Endothelial cell of hepatic sinusoid (primary cell): Measurements from ENCODE around the gene STAT3.
"Not testable (repeated sequence)": the region's sequence is repeated elsewhere in the genome, so short reads cannot be mapped to it uniquely, and the experiment has no call there.

Experiments used
- in situ Hi-C: cut with HindIII; loops from 2 replicates; pipeline ENCODE4 v1.10.0; 2017; ENCODE audit warnings: low sequenced_read_pairs

The STAT3 gene

DNA sequence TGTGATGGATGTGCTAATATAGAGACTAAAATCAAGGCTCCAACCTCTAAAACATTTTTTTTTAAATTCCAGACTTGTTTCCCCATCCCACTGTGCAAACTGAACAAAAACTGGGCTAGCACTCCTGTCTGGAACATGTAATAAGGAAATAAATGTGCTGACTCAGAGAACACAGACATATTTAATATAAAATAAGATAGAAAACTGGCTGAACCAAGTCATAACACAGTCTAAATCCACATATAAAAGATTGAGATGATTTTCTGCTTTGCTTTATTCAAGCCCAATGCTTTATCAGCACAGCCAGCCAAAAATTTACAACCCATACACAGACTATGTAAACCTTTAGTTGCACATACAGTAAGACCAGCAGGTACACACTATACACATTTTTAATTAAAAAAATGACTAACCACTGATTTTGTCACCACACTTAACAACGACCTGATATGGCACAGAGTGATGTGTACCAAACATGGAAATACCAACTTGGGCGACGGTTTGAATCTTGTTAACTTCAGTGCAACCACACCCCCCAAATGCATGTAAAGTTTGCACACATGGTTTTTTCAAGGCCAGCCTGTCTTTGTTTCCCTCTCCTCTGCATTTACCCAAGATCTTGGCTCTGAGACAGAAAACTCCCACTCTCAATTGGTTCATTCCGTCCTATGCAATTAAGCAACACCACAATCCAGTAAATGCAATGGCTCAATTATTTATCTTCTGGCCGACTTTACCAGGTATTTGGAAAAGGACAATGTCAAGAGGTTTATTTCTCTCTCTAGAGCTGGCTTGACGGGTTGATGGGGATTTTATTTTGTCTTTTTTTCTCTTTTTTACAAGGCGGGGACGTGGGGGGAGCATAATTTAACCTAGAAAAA lies 1.2 kb downstream of the STAT3 start:
- in situ Hi-C loops = no loop called here

DNA sequence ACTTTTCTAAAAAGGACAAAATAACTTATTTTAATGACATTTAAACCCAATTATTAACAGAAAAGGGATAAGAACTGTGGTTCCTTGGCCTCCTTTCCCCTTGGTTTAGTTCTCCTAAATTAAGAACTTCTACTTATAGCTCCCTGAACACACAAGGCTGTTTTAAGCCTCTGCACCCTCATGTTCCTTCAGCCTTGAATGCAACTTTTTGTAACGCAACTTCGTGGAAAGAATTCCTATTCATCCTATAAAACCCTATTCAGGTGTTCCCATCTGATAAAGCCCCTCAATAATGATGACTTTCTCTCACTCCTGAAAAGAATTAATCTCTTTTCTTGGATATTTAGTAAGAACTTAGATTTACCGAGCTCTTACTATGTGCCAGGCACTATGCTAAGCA lies 6.3 kb downstream of the STAT3 start:
- in situ Hi-C loops = no loop called here

DNA sequence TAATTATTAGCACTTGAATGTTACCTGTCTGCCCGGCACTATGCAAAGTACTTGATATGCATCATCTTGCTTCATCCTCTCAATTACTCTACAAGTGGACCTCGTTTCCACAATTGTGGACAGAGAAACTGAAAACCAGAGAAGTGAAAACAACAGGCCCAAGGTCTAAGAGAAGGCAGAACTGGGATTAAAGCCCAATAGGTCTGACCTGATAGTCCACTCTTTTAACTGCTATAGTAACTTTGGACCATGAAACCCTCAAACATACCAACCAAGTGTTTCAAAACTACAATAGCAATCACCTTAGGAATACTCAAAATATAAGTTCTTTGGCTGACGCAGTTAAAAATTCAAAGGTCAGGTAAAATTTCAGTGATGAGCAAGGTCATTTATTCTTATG lies 7.3 kb downstream of the STAT3 start:
- in situ Hi-C loops = no loop called here

DNA sequence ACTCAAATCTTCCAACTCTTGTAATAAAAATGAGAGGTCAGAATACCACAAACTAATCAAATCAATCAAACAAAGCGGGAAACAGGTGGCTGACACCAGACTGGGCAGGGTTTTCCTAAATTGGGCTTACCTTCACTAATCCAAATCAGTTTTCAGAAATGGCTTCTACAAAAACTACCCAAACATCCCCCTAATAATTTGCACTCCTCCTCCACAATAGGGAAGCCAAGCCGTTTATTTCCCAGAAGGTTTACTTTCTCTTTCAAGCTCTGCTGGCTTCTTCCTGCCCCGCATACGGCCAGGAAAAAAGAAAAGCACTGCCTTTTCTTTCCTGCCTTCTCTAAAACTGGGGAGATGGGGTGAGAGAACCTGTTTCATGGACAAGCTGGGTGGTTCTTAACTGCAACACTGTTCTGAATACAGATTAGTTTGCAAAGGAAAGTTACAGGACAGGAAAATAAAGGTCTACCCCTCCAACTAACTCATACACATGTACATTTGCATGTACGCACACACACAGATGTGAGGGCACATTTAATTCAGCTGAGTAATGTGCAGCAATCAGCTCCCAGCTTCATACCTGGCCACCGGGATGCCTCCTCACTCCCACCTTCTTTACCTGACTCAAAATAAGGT lies 9.2 kb downstream of the STAT3 start:
- in situ Hi-C loops = no loop called here

DNA sequence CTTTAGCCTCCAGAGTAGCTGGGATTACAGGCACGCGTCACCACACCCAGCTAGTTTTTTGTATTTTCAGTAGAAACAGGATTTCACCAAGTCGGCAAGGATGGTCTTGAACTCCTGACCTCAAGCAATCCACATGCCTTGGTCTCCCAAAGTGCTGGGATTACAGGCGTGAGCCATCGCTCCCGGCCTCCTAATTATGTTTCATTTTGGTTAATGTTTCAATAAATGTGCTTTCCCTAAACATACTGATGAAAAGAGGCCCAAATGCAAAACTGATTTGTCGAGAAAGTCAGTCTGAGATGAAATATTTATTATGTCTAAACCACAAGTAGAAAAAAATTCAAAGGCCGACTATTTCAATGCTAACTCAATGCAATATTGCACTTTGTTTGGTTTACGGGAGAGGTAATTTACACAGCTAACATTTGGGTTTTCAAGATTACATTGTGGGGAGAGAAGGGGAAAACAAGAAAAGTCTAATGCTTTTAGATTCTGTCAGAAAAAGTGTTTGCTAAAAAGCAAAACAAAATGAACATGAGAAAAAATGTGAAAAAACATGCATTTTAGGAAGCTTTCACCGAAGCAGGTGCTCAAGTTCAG lies 9.8 kb downstream of the STAT3 start:
- in situ Hi-C loops = no loop called here

DNA sequence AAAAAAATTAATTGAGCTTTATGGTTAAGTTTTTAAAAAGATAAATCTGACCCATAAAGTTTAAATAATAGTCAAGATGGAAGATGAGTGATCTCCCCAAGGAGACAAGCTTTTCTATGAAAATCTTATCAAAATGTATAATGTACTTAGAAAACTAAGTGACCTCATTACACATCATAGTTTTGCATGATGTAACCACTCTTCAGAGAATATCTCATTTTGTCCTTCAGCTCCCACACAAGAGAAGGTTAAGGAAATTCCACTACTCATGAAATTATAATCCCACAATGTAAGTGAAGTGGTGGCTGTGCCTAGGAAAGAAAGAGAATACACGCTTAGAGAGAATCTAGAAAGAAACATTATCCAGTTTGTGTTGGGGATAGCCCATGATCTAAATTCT lies 14.3 kb downstream of the STAT3 start:
- in situ Hi-C loops = no loop called here

DNA sequence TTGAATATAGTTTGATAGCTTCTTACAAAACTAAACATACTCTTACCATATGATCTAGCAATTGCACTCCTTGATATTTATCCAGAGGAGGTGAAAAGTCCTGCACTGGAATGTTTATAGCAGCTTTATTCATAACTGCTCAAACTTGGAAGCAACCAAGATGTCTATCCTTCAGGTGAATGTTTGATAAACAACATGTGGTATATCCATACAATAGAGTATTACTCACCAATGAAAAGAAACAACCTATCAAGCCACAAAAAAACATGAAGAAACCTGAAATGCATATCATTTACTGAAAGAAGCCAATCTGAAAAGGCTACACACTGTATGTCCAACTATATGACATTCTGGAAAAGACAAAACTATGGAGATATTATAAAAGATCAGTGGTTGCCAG lies 16.1 kb downstream of the STAT3 start:
- in situ Hi-C loops = no loop called here

DNA sequence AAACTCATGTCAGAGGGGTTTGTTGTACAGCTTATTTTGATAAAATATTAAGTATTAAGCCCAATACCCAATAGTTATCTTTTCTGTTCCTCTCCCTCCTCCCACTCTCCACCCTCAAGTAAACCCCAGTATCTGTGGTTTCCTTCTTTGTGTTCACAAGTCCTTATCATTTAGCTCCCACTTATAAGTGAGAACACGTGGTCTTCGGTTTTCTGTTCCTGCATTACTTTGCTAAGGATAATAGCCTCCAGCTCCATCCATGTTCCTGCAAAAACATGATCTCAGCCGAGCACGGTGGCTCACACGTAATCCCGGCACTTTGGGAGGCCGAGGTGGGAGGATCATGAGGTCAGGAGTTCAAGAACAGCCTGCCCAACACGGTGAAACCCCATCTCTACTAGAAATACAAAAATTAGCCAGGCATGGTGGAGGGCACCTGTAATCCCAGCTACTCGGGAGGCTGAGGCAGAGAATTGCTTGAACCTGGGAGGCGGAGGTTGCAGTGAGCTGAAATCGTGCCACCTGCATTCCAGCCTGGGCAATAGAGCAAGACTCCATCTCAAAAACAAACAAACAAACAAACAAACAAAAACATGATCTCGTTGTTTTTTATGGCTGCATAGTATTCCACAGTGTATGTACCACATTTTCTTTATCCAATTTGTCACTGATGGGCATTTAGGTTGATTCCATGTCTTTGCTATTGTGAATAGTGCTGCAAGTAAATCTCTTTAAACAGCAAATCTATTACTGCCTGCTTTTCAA lies 19.3 kb downstream of the STAT3 start:
- in situ Hi-C loops = not testable (repeated sequence)

DNA sequence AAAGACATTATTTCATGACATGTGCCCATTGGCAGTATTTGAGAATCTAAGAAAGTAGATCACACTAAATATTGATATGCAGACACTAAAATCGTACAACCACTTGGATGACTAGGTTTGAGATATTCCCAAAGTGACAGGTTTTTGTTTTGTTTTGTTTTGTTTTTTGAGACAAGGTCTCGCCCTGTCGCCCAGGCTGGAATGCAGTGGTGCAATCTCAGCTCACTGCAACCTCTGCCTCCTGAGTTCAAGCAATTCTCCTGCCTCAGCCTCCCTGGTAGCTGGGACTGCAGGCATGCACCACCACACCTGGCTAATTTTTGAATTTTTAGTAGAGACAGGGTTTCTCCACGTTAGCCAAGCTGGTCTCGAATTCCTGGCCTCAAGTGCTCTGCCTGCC lies 19.9 kb downstream of the STAT3 start:
- in situ Hi-C loops = not testable (repeated sequence)

DNA sequence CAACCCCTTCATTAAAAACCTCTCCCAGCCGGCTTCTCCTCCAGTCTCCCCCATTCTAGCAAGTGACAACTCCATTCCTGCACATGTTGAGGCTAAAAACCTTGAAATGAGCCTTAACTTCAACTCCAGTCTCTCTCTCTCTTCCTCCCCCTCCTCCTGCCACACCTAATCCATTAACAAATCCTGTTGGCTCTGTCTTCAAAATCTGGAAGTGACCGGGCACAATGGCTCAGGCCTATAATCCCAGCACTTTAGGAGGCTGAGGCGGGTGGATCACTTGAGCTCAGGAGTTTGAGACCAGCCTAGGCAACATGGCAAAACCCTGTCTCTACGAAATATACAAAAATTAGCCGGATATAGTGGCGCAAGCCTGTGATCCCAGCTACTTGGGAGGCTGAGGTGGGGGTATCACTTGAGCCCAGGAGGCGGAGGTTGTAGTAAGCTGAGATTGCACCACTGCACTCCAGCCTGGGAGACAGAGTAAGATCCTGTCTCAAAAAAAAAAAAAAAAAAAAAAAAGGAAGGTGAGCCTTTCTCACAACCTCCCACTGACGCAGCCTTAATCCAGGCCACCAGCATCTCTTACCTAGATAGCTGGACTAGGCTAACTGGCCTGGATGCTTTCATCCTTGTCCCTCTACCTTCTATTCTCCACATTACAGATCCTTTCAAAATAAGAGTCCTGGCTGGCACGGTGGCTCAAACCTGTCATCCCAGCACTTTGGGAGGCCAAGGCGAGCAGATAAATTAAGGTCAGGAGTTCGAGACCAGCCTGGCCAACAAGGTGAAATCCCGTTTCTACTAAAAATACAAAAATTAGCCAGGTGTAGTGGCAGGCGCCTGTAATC lies 21.8 kb downstream of the STAT3 start:
- in situ Hi-C loops = not testable (repeated sequence)

DNA sequence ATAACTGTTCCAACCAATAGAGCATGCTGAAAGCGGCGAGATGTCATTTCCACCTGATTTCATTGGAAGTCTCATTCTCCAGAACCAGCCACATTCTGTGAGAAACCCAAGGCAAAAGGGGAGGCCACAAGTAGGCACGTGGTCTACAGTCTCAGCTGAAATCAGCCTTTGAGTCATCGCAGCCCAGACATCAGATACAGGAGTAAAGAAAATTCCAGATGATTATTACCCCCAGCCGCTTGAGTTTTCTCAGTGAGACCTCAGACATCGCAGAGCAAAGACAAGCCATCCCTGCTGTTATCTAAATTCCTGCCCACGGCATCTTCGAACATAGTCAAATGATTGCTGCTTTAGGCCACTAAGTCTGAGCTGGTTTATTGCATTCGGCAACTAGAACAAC lies 23.1 kb downstream of the STAT3 start:
- in situ Hi-C loops = no loop called here

DNA sequence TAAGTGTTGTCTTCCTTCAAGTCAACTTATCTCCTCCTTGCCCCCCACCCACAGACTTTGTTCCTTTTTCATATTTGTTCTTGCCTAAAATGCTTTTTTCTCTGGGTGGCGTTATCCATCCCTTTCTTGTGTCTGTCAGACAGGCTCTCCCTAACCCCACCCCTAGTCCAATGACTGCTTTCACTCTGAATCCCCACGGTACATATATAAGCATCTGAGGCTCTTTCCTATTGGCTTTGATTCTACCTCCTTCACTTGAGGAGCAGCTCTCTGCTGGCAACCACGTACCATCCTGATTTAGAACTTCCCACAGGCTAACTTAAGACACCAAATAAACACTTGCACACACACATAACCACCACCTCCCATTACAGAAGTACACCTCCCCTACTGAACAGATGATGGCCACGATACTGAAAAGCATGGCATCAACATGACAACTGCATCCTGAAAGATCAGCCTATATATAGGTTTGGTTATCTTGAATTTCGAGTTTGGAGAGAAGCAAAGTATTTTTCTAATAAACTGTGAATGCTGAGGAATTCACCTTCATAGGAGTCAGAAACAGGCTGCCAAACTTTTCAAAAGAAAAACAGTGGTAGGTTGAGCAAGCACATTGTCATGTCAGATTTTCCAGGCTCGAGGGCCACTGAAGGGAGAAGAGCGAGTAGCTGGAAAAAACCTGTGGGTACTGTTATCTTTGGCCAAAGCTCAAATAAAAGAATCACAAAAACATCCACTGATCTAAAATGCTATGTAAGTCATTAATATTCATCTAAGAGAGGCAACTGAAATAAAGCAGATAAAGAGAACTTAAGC lies 24.3 kb downstream of the STAT3 start:
- in situ Hi-C loops = no loop called here

DNA sequence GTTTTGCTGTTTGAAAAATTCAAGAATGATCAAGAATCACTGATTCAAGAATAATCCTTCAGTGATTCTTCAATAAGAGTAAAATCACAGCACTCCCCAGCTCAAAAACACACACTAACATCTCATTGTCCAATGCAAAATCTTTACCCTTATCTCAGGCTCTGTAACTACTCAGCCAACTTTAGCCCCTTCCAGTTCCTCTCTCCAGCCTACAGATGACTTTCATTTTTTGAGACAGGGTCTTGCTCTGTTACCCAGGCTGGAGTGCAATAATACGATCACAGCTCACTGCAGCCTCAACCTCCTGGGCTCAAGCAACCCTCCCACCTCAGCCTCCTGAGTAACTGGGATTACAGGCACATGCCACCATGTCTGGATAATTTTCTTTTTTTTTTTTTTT lies 25.0 kb downstream of the STAT3 start:
- in situ Hi-C loops = no loop called here

DNA sequence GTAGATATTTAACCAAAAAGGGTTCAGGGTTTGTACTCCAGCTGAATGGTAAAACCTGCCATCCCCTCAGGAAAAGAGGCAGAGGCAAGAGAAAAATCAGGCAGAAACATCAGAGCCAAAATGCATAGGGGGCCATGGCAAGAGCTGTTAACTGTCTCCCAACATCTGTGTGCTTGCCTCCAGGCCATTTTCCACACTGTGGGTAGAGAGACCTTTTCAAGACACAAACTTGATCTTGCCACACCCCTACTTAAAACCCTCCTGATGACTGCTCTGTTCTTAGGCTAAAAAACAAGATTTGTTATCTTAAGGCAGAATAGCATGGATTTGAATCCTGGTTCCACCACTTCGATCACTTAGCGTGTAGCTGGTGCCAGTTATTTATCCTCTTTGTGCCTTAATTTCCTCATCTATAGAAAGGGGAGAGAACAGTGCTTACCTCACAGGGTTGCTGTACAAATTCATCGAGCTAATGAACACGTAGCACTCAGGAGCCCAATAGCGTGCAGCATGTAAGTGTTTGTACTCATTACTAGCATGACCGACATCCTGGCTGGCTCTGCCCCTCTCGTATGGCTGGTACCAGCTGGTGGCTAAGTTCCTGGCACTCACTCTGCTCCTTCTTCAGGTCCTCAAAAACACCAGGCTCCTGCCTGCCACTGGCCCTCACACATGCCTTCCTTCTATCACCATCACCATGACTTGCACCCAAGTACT lies 25.8 kb downstream of the STAT3 start:
- in situ Hi-C loops = no loop called here

DNA sequence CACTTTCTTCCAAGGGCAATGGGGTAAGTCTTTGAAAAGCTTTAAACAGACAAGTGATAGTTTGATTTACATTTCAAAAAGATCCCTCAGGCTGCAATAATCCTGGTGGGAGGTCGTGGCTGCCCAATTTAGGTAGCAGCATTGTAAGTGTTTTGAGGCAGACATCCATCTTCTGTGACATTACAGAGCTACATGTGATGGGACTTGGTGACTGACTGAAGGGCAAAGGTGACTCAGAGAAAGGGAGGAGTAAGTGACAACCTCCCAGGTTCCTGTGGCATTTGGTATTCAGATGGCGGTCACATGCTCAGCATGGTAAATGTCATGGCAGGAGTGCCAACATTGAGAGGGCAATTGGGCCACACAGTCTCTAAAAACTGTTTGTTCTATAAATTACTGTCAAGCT lies 26.5 kb downstream of the STAT3 start:
- in situ Hi-C loops = no loop called here

DNA sequence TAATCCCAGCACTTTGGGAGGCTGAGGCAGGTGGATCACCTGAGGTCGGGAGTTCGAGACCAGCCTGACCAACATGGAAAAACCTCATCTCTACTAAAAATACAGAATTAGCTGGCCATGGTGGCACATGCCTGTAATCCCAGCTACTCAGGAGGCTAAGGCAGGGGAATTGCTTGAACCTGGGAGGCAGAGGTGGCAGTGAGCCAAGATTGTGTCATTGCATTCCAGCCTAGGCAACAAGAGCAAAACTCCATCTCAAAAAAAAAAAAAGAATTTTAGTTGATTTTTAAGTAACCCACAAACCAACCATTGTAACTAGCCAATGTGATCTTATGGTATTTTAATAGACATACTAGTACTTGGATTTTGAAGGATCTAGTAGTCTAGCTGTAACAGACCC lies 27.9 kb downstream of the STAT3 start:
- in situ Hi-C loops = not testable (repeated sequence)

DNA sequence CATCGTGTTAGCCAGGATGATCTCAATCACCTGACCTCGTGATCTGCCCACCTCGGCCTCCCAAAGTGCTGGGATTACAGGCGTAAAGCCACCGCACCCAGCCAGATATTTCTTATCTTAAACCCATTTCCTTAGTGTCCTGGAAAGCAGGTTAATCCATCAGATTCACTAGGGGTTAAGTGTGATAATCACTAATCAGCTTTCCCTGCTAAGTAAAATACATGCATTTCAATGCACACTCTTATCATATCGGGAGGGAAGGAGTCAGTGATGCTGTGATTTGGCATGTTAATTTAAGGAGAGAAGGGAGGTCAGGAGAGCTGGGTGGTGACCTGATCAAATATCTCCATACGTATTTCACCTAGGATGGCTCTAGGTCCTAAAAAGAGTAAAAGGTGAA lies 29.1 kb downstream of the STAT3 start:
- in situ Hi-C loops = no loop called here

DNA sequence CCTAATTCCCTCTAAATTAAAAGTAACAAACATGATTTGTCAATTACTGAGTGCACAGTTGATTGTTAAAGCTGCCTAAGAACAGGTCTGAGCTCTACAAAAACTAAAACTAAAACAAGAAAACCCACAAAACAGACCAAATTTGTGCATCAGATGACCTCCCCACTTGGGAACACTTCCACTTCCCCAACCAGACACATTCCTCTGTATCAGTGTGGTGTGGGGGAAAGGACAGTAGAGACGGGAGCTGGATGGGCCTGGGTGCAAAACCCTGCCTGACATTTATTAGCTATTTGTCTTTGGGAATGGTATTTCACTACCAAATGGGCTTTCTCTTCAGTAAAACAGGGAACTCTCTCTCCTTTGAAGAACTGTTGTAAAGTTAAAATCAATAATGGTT lies 29.8 kb downstream of the STAT3 start:
- in situ Hi-C loops = no loop called here
